ENCODE measurements around the gene CD300LF. TPM values are rescaled to one million over a fixed set of nuclear protein-coding genes. Genes with fewer than 3 reads are reported as not detected.
A peak's percentile ranks its signal among the peaks of the same experiment; 100 is the strongest.

CD300LF gene
- total RNA-seq, 1 experiment from 2014 or later, result not detected

GRCh38 chr17:74680213-74680612 lies 32.5 kb downstream of the CD300LF start:
- H3K27me3 Mint-ChIP-seq (ENCODE audit: insufficient read depth, unreplicated experiment), result peaks cover 96% of the 10 kb centered on the region
- no peaks in the 10 kb centered on the region for H3K36me3 Mint-ChIP-seq (ENCODE audit: insufficient read depth, unreplicated experiment)
- CTCF ChIA-PET, result interaction anchor here (1.0 to 1.5 kb wide), 2 partner anchors 23 to 182 kb away, joined by 3 to 6 read pairs; no protein-coding TSS in a partner anchor
- DNase-seq (ENCODE audit: unreplicated experiment), result no peak
- no peak overlapping the region for H3K4me3 Mint-ChIP-seq (ENCODE audit: unreplicated experiment)
- intact Hi-C loops (cut with micrococcal nuclease), result no loop called here
- H3K4me1 Mint-ChIP-seq (ENCODE audit: insufficient read depth, unreplicated experiment), result no peaks in the 10 kb centered on the region
- H3K9me3 Mint-ChIP-seq (ENCODE audit: unreplicated experiment), result no peaks in the 10 kb centered on the region
- no peak overlapping the region for H3K27ac Mint-ChIP-seq (ENCODE audit: low read depth, unreplicated experiment)
- TF ChIP-seq CTCF (IDR thresholded peaks at IDR 0.05; ENCODE audit: unreplicated experiment), result no peak
- POLR2A ChIA-PET, result interaction anchor here (0.6 kb wide), 1 partner anchor 69 kb away, joined by 4 read pairs; no protein-coding TSS in a partner anchor
- no TSS peak for BruUV-seq (replicated peaks)

GRCh38 chr17:74679374-74679773 lies 33.3 kb downstream of the CD300LF start:
- H3K27me3 Mint-ChIP-seq (ENCODE audit: insufficient read depth, unreplicated experiment), result peaks cover 96% of the 10 kb centered on the region

GRCh38 chr17:74678541-74678940 lies 34.2 kb downstream of the CD300LF start:
- no peaks in the 10 kb centered on the region for H3K36me3 Mint-ChIP-seq (ENCODE audit: insufficient read depth, unreplicated experiment)
- BruUV-seq (replicated peaks), result no TSS peak
- no peak for TF ChIP-seq CTCF (IDR thresholded peaks at IDR 0.05; ENCODE audit: unreplicated experiment)
- ChIA-PET CTCF (interaction anchor here (3.8 kb wide), 1 partner anchor 21 kb away, joined by 22 read pairs; no protein-coding TSS in a partner anchor), POLR2A (no interaction called here)
- no peak overlapping the region for H3K4me3 Mint-ChIP-seq (ENCODE audit: unreplicated experiment)
- H3K27me3 Mint-ChIP-seq (ENCODE audit: insufficient read depth, unreplicated experiment), result peaks cover 90% of the 10 kb centered on the region
- H3K9me3 Mint-ChIP-seq (ENCODE audit: unreplicated experiment), result no peaks in the 10 kb centered on the region
- no peak for DNase-seq (ENCODE audit: unreplicated experiment)
- intact Hi-C loops (cut with micrococcal nuclease), result no loop called here
- H3K27ac Mint-ChIP-seq (ENCODE audit: low read depth, unreplicated experiment), result no peak overlapping the region
- no peaks in the 10 kb centered on the region for H3K4me1 Mint-ChIP-seq (ENCODE audit: insufficient read depth, unreplicated experiment)

More at GRCh38 chr17:74679374-74679773, 33.3 kb downstream of the CD300LF start:
- no TSS peak for BruUV-seq (replicated peaks)
- intact Hi-C loops (cut with micrococcal nuclease), result no loop called here
- no peak for DNase-seq (ENCODE audit: unreplicated experiment)
- Mint-ChIP-seq H3K9me3 (ENCODE audit: unreplicated experiment) (no peaks in the 10 kb centered on the region), H3K4me3 (ENCODE audit: unreplicated experiment) (no peak overlapping the region), H3K36me3 (ENCODE audit: insufficient read depth, unreplicated experiment) (no peaks in the 10 kb centered on the region), H3K4me1 (ENCODE audit: insufficient read depth, unreplicated experiment) (no peaks in the 10 kb centered on the region), H3K27ac (ENCODE audit: low read depth, unreplicated experiment) (no peak overlapping the region)
- TF ChIP-seq CTCF (IDR thresholded peaks at IDR 0.05; ENCODE audit: unreplicated experiment), result no peak
- ChIA-PET POLR2A (no interaction called here), CTCF (no interaction called here)

- DNase-seq (ENCODE audit: unreplicated experiment), result peak; percentile 20
- BruUV-seq (replicated peaks), result no TSS peak
- Mint-ChIP-seq H3K9me3 (ENCODE audit: unreplicated experiment) (no peaks in the 10 kb centered on the region), H3K27me3 (ENCODE audit: insufficient read depth, unreplicated experiment) (peaks cover 86% of the 10 kb centered on the region), H3K4me3 (ENCODE audit: unreplicated experiment) (no peak overlapping the region), H3K27ac (ENCODE audit: low read depth, unreplicated experiment) (no peak overlapping the region), H3K36me3 (ENCODE audit: insufficient read depth, unreplicated experiment) (no peaks in the 10 kb centered on the region), H3K4me1 (ENCODE audit: insufficient read depth, unreplicated experiment) (no peaks in the 10 kb centered on the region)
- intact Hi-C loops (cut with micrococcal nuclease), result no loop called here
- no peak for TF ChIP-seq CTCF (IDR thresholded peaks at IDR 0.05; ENCODE audit: unreplicated experiment)
- ChIA-PET CTCF (interaction anchor here (3.8 kb wide), 1 partner anchor 20 kb away, joined by 22 read pairs; no protein-coding TSS in a partner anchor), POLR2A (interaction anchor here (0.6 kb wide), 1 partner anchor 15 kb away, joined by 3 read pairs; no protein-coding TSS in a partner anchor)
Observed at GRCh38 chr17:74677558-74678466, 34.9 kb downstream of the CD300LF start.
